Smooth muscle cell (in vitro differentiated cells): ENCODE results near the gene TSSC4. TPM values are rescaled to one million over a fixed set of nuclear protein-coding genes. Genes with fewer than 3 reads are reported as not detected.

Source experiments
- DNase-seq: peaks from one replicate; lab custom pipeline; 2025; ENCODE audit not compliant: unreplicated experiment; lab: John Stamatoyannopoulos, UW
- H2AFZ ChIP-seq: fragments of 200-600 bp; sonication (generic); 2 replicates; pipeline ENCODE4 v1.6.0; 2016; ENCODE audit warnings: antibody characterized with exemption, low read depth, mild to moderate bottlenecking
- H3F3A ChIP-seq: fragments of 200-600 bp; sonication (generic); 2 replicates; pipeline ENCODE4 v1.6.0; 2017; ENCODE audit warnings: antibody characterized with exemption, low read depth
- H3K27ac ChIP-seq: fragments of 200-600 bp; sonication (generic); 2 replicates; pipeline ENCODE4 v1.5.1; 2016; ENCODE audit warnings: low read depth, mild to moderate bottlenecking
- H3K27me3 ChIP-seq: fragments of 200-600 bp; sonication (generic); 2 replicates; pipeline ENCODE4 v1.6.1; 2016; ENCODE audit warnings: low read depth, mild to moderate bottlenecking
- H3K36me3 ChIP-seq: fragments of 200-600 bp; sonication (generic); 2 replicates; pipeline ENCODE4 v1.5.1; 2016; ENCODE audit warnings: low read depth
- H3K4me1 ChIP-seq: fragments of 200-600 bp; sonication (generic); 2 replicates; pipeline ENCODE4 v1.5.1; 2016; ENCODE audit warnings: low read depth
- H3K4me2 ChIP-seq: fragments of 200-600 bp; sonication (generic); 2 replicates; pipeline ENCODE4 v1.6.0; 2016; ENCODE audit warnings: mild to moderate bottlenecking
- H3K4me3 ChIP-seq: fragments of 200-600 bp; sonication (generic); 2 replicates; pipeline ENCODE4 v1.5.1; 2016; ENCODE audit warnings: mild to moderate bottlenecking
- H3K79me2 ChIP-seq: fragments of 200-600 bp; sonication (generic); 2 replicates; pipeline ENCODE4 v1.6.0; 2016; ENCODE audit warnings: low read depth, mild to moderate bottlenecking
- H3K9ac ChIP-seq: fragments of 200-600 bp; sonication (generic); 2 replicates; pipeline ENCODE4 v1.6.0; 2016; ENCODE audit warnings: low read depth
- H3K9me3 ChIP-seq: fragments of 200-600 bp; sonication (generic); replicated peaks from 2 replicates; pipeline ENCODE4 v1.5.1; 2016; ENCODE audit warnings: low read depth
- H4K20me1 ChIP-seq: fragments of 200-600 bp; sonication (generic); 2 replicates; pipeline ENCODE4 v1.6.0; 2016; ENCODE audit warnings: low read depth
- CTCF ChIP-seq: fragments of 200-600 bp; sonication (generic); IDR thresholded peaks from 2 replicates; pipeline ENCODE4 v1.5.1; 2017; ENCODE audit warnings: borderline replicate concordance, mild to moderate bottlenecking, antibody characterized with exemption; ENCODE audit not compliant: insufficient read depth, poor library complexity, severe bottlenecking
- WGBS: methylation state at CpG from one replicate; pipeline ENCODE4 v1.1.7; 2016; ENCODE audit warnings: low lambda C conversion rate; 5-methylcytosine and 5-hydroxymethylcytosine counted together
- polyA plus RNA-seq: library from polyadenylated mRNA; unstranded; fragments of >200 nt; fragmentation: Nextera tagmentation; extraction: Ambion mirVana; gene quantifications from 2 replicates; pipeline ENCODE4 v1.2.1, GENCODE V29; 2016
- total RNA-seq: library from RNA; depleted of rRNA; stranded (reverse); fragments of >200 nt; gene quantifications from 2 replicates; pipeline ENCODE4 v1.2.3, GENCODE V29; 2014

Gene TSSC4
- total and polyA plus RNA-seq, 2 experiments from 2014 or later: 32.5 to 82.3 TPM

- WGBS: 10% methylated on average over 23 of the region's 65 CpGs
- Histone ChIP-seq H4K20me1 (peaks cover 49% of the 10 kb centered on the region), H3K9me3 (no peaks in the 10 kb centered on the region), H2AFZ (no peak within 1 kb of the TSS), H3F3A (no peaks in the 10 kb centered on the region), H3K4me3 (peak within 1 kb of the TSS; percentile 99), H3K4me1 (peaks cover 5% of the 10 kb centered on the region), H3K9ac (peak within 1 kb of the TSS; percentile 98), H3K27me3 (no peaks in the 10 kb centered on the region), H3K4me2 (peak within 1 kb of the TSS; percentile 89), H3K79me2 (peaks cover 46% of the 10 kb centered on the region), H3K27ac (peak within 1 kb of the TSS; percentile 76), H3K36me3 (no peaks in the 10 kb centered on the region)
- DNase-seq: no peak
- TF ChIP-seq CTCF: no peak
These were observed 23.6 kb upstream of the TSSC4 start, which contains the start of gene CD81 for GRCh38 chr11:2376751-2377451. CD81 (plus strand) TSS chr11:2377310; CDS start chr11:2377550, 240 bp downstream.

- DNase-seq: no peak
- WGBS: under 1% methylated on average over 26 of the region's 88 CpGs
These were observed 22.8 kb upstream of the TSSC4 start for GRCh38 chr11:2377511-2378443.

GRCh38 chr11:2378527-2379210 is 21.9 kb upstream of the TSSC4 start:
- H3K36me3 ChIP-seq: no peaks in the 10 kb centered on the region
- H3K4me3 ChIP-seq: peak overlapping the region; percentile 99
- no peak overlapping the region for H2AFZ ChIP-seq
- DNase-seq: no peak
- H3F3A ChIP-seq: no peaks in the 10 kb centered on the region
- H3K79me2 ChIP-seq: peaks cover 63% of the 10 kb centered on the region
- H3K27ac ChIP-seq: peak overlapping the region; percentile 76
- H3K9ac ChIP-seq: peak overlapping the region; percentile 98
- no peaks in the 10 kb centered on the region for H3K9me3 ChIP-seq
- no peaks in the 10 kb centered on the region for H3K27me3 ChIP-seq
- peaks cover 67% of the 10 kb centered on the region for H4K20me1 ChIP-seq
- peak overlapping the region; percentile 89 for H3K4me2 ChIP-seq
- WGBS: 9% methylated on average over 23 of the region's 23 CpGs
- H3K4me1 ChIP-seq: peaks cover 5% of the 10 kb centered on the region
- no peak for TF ChIP-seq CTCF

More at GRCh38 chr11:2377511-2378443, 22.8 kb upstream of the TSSC4 start:
- Histone ChIP-seq H3K4me2 (peak overlapping the region; percentile 89), H3K4me1 (peaks cover 5% of the 10 kb centered on the region), H3K27me3 (no peaks in the 10 kb centered on the region), H3K9me3 (no peaks in the 10 kb centered on the region), H3F3A (no peaks in the 10 kb centered on the region), H3K36me3 (no peaks in the 10 kb centered on the region), H4K20me1 (peaks cover 58% of the 10 kb centered on the region), H3K79me2 (peaks cover 54% of the 10 kb centered on the region), H3K27ac (peak overlapping the region; percentile 76), H2AFZ (no peak overlapping the region), H3K4me3 (peak overlapping the region; percentile 99), H3K9ac (peak overlapping the region; percentile 98)
- no peak for TF ChIP-seq CTCF
